Gastrocnemius medialis (tissue), 4 donors: ENCODE results near the gene LDB1. TPM values are rescaled to one million over a fixed set of nuclear protein-coding genes. Genes with fewer than 3 reads are reported as not detected.

ENCODE experiments used
- ATAC-seq, 2 donors: fragments of 150-250 bp; one replicate each; pipeline ENCODE4 v1.9.1; 2016
- DNase-seq, 2 donors: peaks; one replicate each; pipeline ENCODE4 v3.0.0-alpha.2; 2019
- H3K27ac ChIP-seq, 4 donors: fragments of 200-600 bp; sonication (generic); 1 replicate in 1 of 4; 2 replicates in 3 of 4; pipeline ENCODE4 v1.5.1; 2016 to 2018; ENCODE audit warnings: mild to moderate bottlenecking in 2 of 4, moderate library complexity in 1 of 4
- H3K27me3 ChIP-seq, 3 donors: fragments of 200-600 bp; sonication (generic) in 2 of 3; 1 replicate in 1 of 3; 2 replicates in 2 of 3; pipeline versions ENCODE4 v1.5.1 to v1.6.0; 2016 to 2019; ENCODE audit warnings: mild to moderate bottlenecking in 1 of 3, moderate library complexity in 1 of 3
- H3K36me3 ChIP-seq, 2 donors: fragments of 200-600 bp; sonication (generic) in 1 of 2; one replicate each; pipeline ENCODE4 v1.5.1; 2017 to 2018
- H3K4me1 ChIP-seq, 2 donors: fragments of 200-600 bp; sonication (generic) in 1 of 2; one replicate each; pipeline ENCODE4 v1.5.1; 2016 to 2017; ENCODE audit warnings: mild to moderate bottlenecking in 2 of 2
- H3K4me3 ChIP-seq, 4 donors: fragments of 200-600 bp; sonication (generic) in 3 of 4; 1 replicate in 1 of 4; 2 replicates in 3 of 4; pipeline ENCODE4 v1.5.1; 2016 to 2019; ENCODE audit warnings: mild to moderate bottlenecking in 2 of 4
- H3K9me3 ChIP-seq, 3 donors: fragments of 200-600 bp; sonication (generic) in 2 of 3; 1 replicate in 1 of 3; 2 replicates in 2 of 3; pipeline ENCODE4 v1.5.1; 2016 to 2019
- POLR2A ChIP-seq, 2 donors: fragments of 450-650 bp; IDR thresholded peaks; one replicate each; pipeline ENCODE4 v1.6.1; 2017; ENCODE audit warnings: antibody characterized with exemption in 2 of 2, mild to moderate bottlenecking in 2 of 2, moderate library complexity in 2 of 2
- in situ Hi-C, 4 donors: fragments of 200-750 bp; cut with MboI; loops; one replicate each; pipeline versions ENCODE4 v1.15.0 to v1.8.0; 2017; ENCODE audit warnings: low sequenced_read_pairs in 4 of 4
- intact Hi-C: fragments of 100-400 bp; cut with DNase I; formaldehyde crosslinking; loops from one replicate; pipeline ENCODE4 v1.15.1; 2023; ENCODE audit warnings: low total_unique reads
- total RNA-seq, 4 donors: library from RNA; depleted of rRNA; stranded (reverse); fragments of >200 nt; gene quantifications; one replicate each; pipeline versions ENCODE4 v1.1.0 to v1.2.3, GENCODE V29; 2016
- TF ChIP-seq, protein P1 (sequence below), 5 experiments: fragments of 450-650 bp in 3 of 5; fragments of 200-600 bp in 2 of 5; sonication (generic) in 2 of 5; IDR thresholded peaks in 4 of 5; conservative IDR thresholded peaks in 1 of 5; 1 replicate in 4 of 5; 2 replicates in 1 of 5; pipeline ENCODE4 v1.5.1; 2016 to 2019; ENCODE audit warnings: antibody characterized with exemption in 5 of 5, mild to moderate bottlenecking in 3 of 5, moderate library complexity in 3 of 5

Gene LDB1
- total RNA-seq, 4 donors from 2014 or later: 15.9 to 32.7 (median 28.6) TPM

DNA sequence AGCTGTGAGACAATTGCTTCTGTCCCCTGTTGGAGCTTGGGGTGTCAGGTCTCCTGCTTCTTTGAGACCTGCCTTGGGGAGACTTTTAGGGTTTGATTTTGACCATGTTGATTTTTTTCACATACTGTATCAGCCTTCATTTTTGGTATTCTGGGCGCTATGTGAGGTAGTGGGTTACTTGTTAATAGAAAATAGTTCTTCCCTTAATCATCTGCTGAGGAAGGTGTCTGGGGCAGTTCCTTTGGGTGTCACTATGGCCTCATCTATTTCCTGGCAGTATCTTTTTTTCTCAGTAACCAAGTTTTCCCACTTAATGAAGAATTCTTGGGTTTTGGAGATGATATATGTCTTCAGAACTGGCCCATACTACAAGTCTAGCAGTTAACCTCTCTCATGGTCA, 27.4 kb upstream of the LDB1 start:
- Histone ChIP-seq H3K9me3 (no peaks in the 10 kb centered on the region), H3K27ac (no peak overlapping the region), H3K27me3 (no peaks in the 10 kb centered on the region), H3K4me3 (no peak overlapping the region), H3K36me3 (peaks cover 0 to 68% of the 10 kb centered on the region in 2 donors), H3K4me1 (peaks cover 3% of the 10 kb centered on the region in 2 donors)
- no peak for TF ChIP-seq POLR2A (IDR thresholded peaks at IDR 0.05)
- TF ChIP-seq, protein P1, sequence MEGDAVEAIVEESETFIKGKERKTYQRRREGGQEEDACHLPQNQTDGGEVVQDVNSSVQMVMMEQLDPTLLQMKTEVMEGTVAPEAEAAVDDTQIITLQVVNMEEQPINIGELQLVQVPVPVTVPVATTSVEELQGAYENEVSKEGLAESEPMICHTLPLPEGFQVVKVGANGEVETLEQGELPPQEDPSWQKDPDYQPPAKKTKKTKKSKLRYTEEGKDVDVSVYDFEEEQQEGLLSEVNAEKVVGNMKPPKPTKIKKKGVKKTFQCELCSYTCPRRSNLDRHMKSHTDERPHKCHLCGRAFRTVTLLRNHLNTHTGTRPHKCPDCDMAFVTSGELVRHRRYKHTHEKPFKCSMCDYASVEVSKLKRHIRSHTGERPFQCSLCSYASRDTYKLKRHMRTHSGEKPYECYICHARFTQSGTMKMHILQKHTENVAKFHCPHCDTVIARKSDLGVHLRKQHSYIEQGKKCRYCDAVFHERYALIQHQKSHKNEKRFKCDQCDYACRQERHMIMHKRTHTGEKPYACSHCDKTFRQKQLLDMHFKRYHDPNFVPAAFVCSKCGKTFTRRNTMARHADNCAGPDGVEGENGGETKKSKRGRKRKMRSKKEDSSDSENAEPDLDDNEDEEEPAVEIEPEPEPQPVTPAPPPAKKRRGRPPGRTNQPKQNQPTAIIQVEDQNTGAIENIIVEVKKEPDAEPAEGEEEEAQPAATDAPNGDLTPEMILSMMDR (IDR thresholded peaks at IDR 0.05 in 4 of 5, conservative IDR thresholded peaks at IDR 0.05 in 1 of 5): no peak
- ATAC-seq: no peak
- in situ Hi-C loops: no loop called here
- DNase-seq: no peak
- intact Hi-C loops: no loop called here

DNA sequence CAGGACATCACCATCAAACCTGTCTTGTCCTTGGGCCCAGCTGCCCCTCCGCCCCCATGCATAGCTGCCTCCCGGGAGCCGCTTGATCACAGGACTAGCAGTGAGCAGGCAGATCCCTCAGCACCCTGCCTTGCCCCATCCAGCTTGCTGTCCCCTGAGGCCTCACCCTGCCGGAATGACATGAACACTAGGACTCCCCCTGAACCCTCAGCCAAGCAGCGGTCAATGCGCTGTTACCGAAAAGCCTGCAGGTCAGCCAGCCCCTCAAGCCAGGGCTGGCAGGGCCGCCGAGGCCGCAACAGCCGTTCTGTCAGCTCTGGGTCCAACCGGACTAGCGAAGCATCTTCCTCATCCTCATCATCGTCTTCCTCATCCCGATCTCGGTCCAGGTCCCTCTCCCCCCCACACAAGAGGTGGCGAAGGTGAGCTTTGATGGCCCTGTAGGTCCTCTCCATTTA, 26.8 kb upstream of the LDB1 start:
- H3K27ac ChIP-seq: no peak overlapping the region
- intact Hi-C loops (no loop called here), in situ Hi-C loops (no loop called here)
- no peak for TF ChIP-seq POLR2A (IDR thresholded peaks at IDR 0.05)
- TF ChIP-seq, protein P1 (IDR thresholded peaks at IDR 0.05 in 4 of 5, conservative IDR thresholded peaks at IDR 0.05 in 1 of 5): no peak
- H3K9me3 ChIP-seq: no peaks in the 10 kb centered on the region
- peaks cover 0 to 71% of the 10 kb centered on the region in 2 donors for H3K36me3 ChIP-seq
- H3K27me3 ChIP-seq: no peaks in the 10 kb centered on the region
- H3K4me1 ChIP-seq: peaks cover 3% of the 10 kb centered on the region in 2 donors
- DNase-seq (no peak), ATAC-seq (no peak)
- H3K4me3 ChIP-seq: no peak overlapping the region

DNA sequence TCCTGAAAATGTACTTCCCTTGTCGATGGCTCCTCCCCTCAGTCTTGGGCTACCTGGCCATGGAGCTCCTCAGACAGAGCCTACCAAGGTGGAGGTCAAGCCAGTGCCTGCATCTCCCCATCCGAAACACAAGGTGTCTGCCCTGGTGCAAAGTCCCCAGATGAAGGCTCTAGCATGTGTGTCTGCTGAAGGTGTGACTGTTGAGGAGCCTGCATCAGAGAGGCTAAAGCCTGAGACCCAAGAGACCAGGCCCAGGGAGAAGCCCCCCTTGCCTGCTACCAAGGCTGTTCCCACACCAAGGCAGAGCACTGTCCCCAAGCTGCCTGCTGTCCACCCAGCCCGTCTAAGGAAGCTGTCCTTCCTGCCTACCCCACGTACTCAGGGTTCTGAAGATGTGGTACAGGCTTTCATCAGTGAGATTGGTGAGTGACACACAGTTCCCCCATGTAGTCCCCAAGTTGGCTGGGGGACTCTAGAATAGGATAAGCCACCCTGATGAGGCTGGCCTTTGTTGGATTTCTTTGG, 21.5 kb upstream of the LDB1 start:
- peaks cover 0 to 84% of the 10 kb centered on the region in 2 donors for H3K36me3 ChIP-seq
- DNase-seq (no peak), ATAC-seq (no peak)
- no peak overlapping the region for H3K27ac ChIP-seq
- intact Hi-C loops (no loop called here), in situ Hi-C loops (no loop called here)
- TF ChIP-seq, protein P1 (IDR thresholded peaks at IDR 0.05 in 4 of 5, conservative IDR thresholded peaks at IDR 0.05 in 1 of 5): no peak
- TF ChIP-seq POLR2A (IDR thresholded peaks at IDR 0.05): no peak
- H3K4me3 ChIP-seq: no peak overlapping the region
- peaks cover 0 to under 1% of the 10 kb centered on the region in 2 donors for H3K4me1 ChIP-seq
- no peaks in the 10 kb centered on the region for H3K27me3 ChIP-seq
- no peaks in the 10 kb centered on the region for H3K9me3 ChIP-seq

DNA sequence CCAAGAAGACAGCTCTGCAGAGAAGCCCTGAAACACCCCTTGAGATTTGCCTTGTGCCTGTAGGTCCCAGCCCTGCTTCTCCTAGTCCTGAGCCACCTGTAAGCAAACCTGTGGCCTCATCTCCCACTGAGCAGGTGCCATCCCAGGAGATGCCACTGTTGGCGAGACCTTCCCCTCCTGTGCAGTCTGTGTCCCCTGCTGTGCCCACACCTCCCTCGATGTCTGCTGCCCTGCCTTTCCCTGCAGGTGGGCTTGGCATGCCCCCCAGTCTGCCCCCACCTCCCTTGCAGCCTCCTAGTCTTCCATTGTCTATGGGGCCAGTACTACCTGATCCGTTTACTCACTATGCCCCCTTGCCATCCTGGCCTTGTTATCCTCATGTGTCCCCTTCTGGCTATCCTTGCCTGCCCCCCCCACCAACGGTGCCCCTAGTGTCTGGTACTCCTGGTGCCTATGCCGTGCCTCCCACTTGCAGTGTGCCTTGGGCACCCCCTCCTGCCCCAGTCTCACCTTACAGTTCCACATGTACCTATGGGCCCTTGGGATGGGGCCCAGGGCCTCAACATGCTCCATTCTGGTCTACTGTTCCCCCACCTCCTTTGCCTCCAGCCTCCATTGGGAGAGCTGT, 20.9 kb upstream of the LDB1 start:
- Histone ChIP-seq H3K4me3 (no peak overlapping the region), H3K36me3 (peaks cover 0 to 80% of the 10 kb centered on the region in 2 donors), H3K27me3 (no peaks in the 10 kb centered on the region), H3K4me1 (peaks cover 4 to 6% of the 10 kb centered on the region in 2 donors), H3K27ac (no peak overlapping the region), H3K9me3 (no peaks in the 10 kb centered on the region)
- intact Hi-C loops: no loop called here
- no peak for ATAC-seq
- DNase-seq: no peak
- TF ChIP-seq, protein P1 (IDR thresholded peaks at IDR 0.05 in 4 of 5, conservative IDR thresholded peaks at IDR 0.05 in 1 of 5): no peak
- no peak for TF ChIP-seq POLR2A (IDR thresholded peaks at IDR 0.05)
- in situ Hi-C loops: no loop called here
